ENCODE measurements around the gene NAPSA.
A peak's percentile ranks its signal among the peaks of the same experiment; 100 is the strongest.

NAPSA gene

GRCh38 chr19:50318438-50318837 lies 47.0 kb downstream of the NAPSA start:
- no peaks in the 10 kb centered on the region for H3K79me2 ChIP-seq (ENCODE audit: control insufficient read depth, low read length)
- H3K9me2 ChIP-seq (replicated peaks; ENCODE audit: control insufficient read depth, low read length): no peaks in the 10 kb centered on the region
- no peaks in the 10 kb centered on the region for H4K20me1 ChIP-seq (ENCODE audit: control insufficient read depth, insufficient read depth, low read depth, low read length)
- H3K27me3 ChIP-seq (ENCODE audit: control insufficient read depth, low read length): peaks cover 21% of the 10 kb centered on the region
- H3F3A ChIP-seq (ENCODE audit: control insufficient read depth, insufficient read depth): no peaks in the 10 kb centered on the region
- TF ChIP-seq EZH2phosphoT487 (IDR thresholded peaks at IDR 0.05; ENCODE audit: borderline replicate concordance, low read length): no peak
- TF ChIP-seq, protein P1, sequence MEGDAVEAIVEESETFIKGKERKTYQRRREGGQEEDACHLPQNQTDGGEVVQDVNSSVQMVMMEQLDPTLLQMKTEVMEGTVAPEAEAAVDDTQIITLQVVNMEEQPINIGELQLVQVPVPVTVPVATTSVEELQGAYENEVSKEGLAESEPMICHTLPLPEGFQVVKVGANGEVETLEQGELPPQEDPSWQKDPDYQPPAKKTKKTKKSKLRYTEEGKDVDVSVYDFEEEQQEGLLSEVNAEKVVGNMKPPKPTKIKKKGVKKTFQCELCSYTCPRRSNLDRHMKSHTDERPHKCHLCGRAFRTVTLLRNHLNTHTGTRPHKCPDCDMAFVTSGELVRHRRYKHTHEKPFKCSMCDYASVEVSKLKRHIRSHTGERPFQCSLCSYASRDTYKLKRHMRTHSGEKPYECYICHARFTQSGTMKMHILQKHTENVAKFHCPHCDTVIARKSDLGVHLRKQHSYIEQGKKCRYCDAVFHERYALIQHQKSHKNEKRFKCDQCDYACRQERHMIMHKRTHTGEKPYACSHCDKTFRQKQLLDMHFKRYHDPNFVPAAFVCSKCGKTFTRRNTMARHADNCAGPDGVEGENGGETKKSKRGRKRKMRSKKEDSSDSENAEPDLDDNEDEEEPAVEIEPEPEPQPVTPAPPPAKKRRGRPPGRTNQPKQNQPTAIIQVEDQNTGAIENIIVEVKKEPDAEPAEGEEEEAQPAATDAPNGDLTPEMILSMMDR (IDR thresholded peaks at IDR 0.05; ENCODE audit: low read depth, low read length, poor library complexity, severe bottlenecking): no peak
- no peak overlapping the region for H3K4me3 ChIP-seq (ENCODE audit: low read length)
- no peaks in the 10 kb centered on the region for H3K9me3 ChIP-seq (ENCODE audit: control insufficient read depth, insufficient read depth, low read length)
- no peaks in the 10 kb centered on the region for H3K36me3 ChIP-seq (ENCODE audit: control insufficient read depth, low read length)
- H3K27ac ChIP-seq (ENCODE audit: low read depth, low read length): no peak overlapping the region
- H3K4me1 ChIP-seq (ENCODE audit: control insufficient read depth, low read length): peaks cover 10% of the 10 kb centered on the region
- no peak overlapping the region for H3K4me2 ChIP-seq (ENCODE audit: low read length)

DNA sequence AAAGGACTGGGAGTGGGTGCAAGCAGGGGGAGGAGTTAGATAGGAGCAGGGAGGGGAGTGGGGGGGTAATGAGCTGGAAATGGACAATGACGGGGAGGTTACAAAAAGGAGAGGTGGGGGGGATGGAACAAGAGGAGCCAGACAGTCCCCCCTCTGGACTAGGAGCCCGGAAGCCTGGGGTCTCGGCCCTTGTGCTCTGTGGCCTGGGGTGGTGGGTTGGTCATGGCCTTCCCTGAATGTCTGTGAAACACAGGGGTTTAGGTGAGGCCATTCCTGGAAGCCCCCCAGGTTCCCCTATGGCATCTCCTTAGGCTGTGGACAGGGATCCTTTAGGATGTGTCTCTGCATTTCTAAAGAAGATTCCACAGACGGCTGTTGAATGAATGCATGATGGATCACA lies 48.3 kb downstream of the NAPSA start:
- TF ChIP-seq EZH2phosphoT487 (IDR thresholded peaks at IDR 0.05; ENCODE audit: borderline replicate concordance, low read length): no peak
- TF ChIP-seq, protein P1 (IDR thresholded peaks at IDR 0.05; ENCODE audit: low read depth, low read length, poor library complexity, severe bottlenecking): no peak

GRCh38 chr19:50315773-50316448 lies 49.5 kb downstream of the NAPSA start:
- H3K36me3 ChIP-seq (ENCODE audit: control insufficient read depth, low read length): no peaks in the 10 kb centered on the region
- no peaks in the 10 kb centered on the region; the same call in 1 of the 2 replicates for H3F3A ChIP-seq (ENCODE audit: control insufficient read depth, insufficient read depth)
- peaks cover 41% of the 10 kb centered on the region for H3K27me3 ChIP-seq (ENCODE audit: control insufficient read depth, low read length)
- H3K27ac ChIP-seq (ENCODE audit: low read depth, low read length): no peak overlapping the region
- H3K4me2 ChIP-seq (ENCODE audit: low read length): peak overlapping the region; percentile 62
- no peaks in the 10 kb centered on the region for H3K79me2 ChIP-seq (ENCODE audit: control insufficient read depth, low read length)
- no peak for TF ChIP-seq EZH2phosphoT487 (IDR thresholded peaks at IDR 0.05; ENCODE audit: borderline replicate concordance, low read length)
- TF ChIP-seq, protein P1 (IDR thresholded peaks at IDR 0.05; ENCODE audit: low read depth, low read length, poor library complexity, severe bottlenecking): no peak
- no peaks in the 10 kb centered on the region for H4K20me1 ChIP-seq (ENCODE audit: control insufficient read depth, insufficient read depth, low read depth, low read length)
- H3K4me3 ChIP-seq (ENCODE audit: low read length): peak overlapping the region; percentile 65
- peaks cover 13% of the 10 kb centered on the region for H3K4me1 ChIP-seq (ENCODE audit: control insufficient read depth, low read length)
- no peaks in the 10 kb centered on the region for H3K9me2 ChIP-seq (replicated peaks; ENCODE audit: control insufficient read depth, low read length)
- no peaks in the 10 kb centered on the region for H3K9me3 ChIP-seq (ENCODE audit: control insufficient read depth, insufficient read depth, low read length)

More for the DNA sequence above, 48.3 kb downstream of the NAPSA start:
- no peaks in the 10 kb centered on the region for H3F3A ChIP-seq (ENCODE audit: control insufficient read depth, insufficient read depth)
- no peaks in the 10 kb centered on the region for H3K79me2 ChIP-seq (ENCODE audit: control insufficient read depth, low read length)
- peaks cover 13% of the 10 kb centered on the region for H3K4me1 ChIP-seq (ENCODE audit: control insufficient read depth, low read length)
- no peaks in the 10 kb centered on the region for H3K9me2 ChIP-seq (replicated peaks; ENCODE audit: control insufficient read depth, low read length)
- no peak overlapping the region for H3K4me2 ChIP-seq (ENCODE audit: low read length)
- H3K27ac ChIP-seq (ENCODE audit: low read depth, low read length): no peak overlapping the region
- H3K9me3 ChIP-seq (ENCODE audit: control insufficient read depth, insufficient read depth, low read length): no peaks in the 10 kb centered on the region
- H3K4me3 ChIP-seq (ENCODE audit: low read length): no peak overlapping the region
- H3K36me3 ChIP-seq (ENCODE audit: control insufficient read depth, low read length): no peaks in the 10 kb centered on the region
- H4K20me1 ChIP-seq (ENCODE audit: control insufficient read depth, insufficient read depth, low read depth, low read length): no peaks in the 10 kb centered on the region
- peaks cover 31% of the 10 kb centered on the region for H3K27me3 ChIP-seq (ENCODE audit: control insufficient read depth, low read length)

All from DOHH2 (cell line).